ENCODE data around the gene COPA. TPM values are rescaled to one million over a fixed set of nuclear protein-coding genes. Genes with fewer than 3 reads are reported as not detected.

The COPA gene
- total and polyA plus RNA-seq, 2 donors (not counting 3 experiments of a cell fraction or from before 2014, with no cell fraction given): 127 to 185 TPM

- no peaks in the 10 kb centered on the region for H3K9me1 ChIP-seq (replicated peaks; ENCODE audit: control insufficient read depth, extremely low read depth, insufficient read depth, low read length)
- intact Hi-C loops (cut with micrococcal nuclease): no loop called here
- no peak overlapping the region for H2AFZ ChIP-seq (ENCODE audit: low read depth, low read length)
- peaks cover 11% of the 10 kb centered on the region for H3K4me1 ChIP-seq (ENCODE audit: control insufficient read depth, extremely low read depth, insufficient read depth, low read length)
- no peaks in the 10 kb centered on the region for H3K9me3 ChIP-seq (replicated peaks; ENCODE audit: control insufficient read depth, insufficient read depth, low read length)
- ChIA-PET POLR2A (interaction anchor here (0.6 kb wide), 1 partner anchor 28 kb away, joined by 3 read pairs; no protein-coding TSS in a partner anchor), CTCF (interaction anchor here (0.6 to 3.1 kb wide), 7 partner anchors 16 to 157 kb away, joined by 3 to 17 read pairs (median 4); no protein-coding TSS in a partner anchor)
- H3K79me2 ChIP-seq (ENCODE audit: control insufficient read depth, insufficient read depth, low read length): peaks cover 28% of the 10 kb centered on the region
- no TSS peak for BruUV-seq (replicated peaks)
- dilution Hi-C loops (cut with MboI; ENCODE audit: extremely low pct_ligation_motif_present, low sequenced_read_pairs): no loop called here
- no peak for TF ChIP-seq POLR2AphosphoS5 (IDR thresholded peaks at IDR 0.05; ENCODE audit: insufficient read depth, low read depth, low read length)
- no peak for TF ChIP-seq JUN (IDR thresholded peaks at IDR 0.05; ENCODE audit: borderline replicate concordance, insufficient read depth, insufficient read length, low read depth)
- TF ChIP-seq CTCF (IDR thresholded peaks at IDR 0.05; ENCODE audit: extremely low read depth in 1 of 2, insufficient read depth in 1 of 2, low read depth in 1 of 2, low read length in 2 of 2): no peak
- no peak for TF ChIP-seq MAX (IDR thresholded peaks at IDR 0.05; ENCODE audit: insufficient read depth, insufficient read length)
- TF ChIP-seq GATA2 (IDR thresholded peaks at IDR 0.05; ENCODE audit: insufficient read depth, insufficient read length, low read depth, low read length): no peak
- no peak for TF ChIP-seq EZH2 (IDR thresholded peaks at IDR 0.05; ENCODE audit: borderline replicate concordance, low read depth, low read length, severe bottlenecking)
- no peak for TF ChIP-seq FOS (IDR thresholded peaks at IDR 0.05; ENCODE audit: borderline replicate concordance, insufficient read depth, low read length)
- TF ChIP-seq MYC (IDR thresholded peaks at IDR 0.05; ENCODE audit: low read depth, low read length): no peak
- no peak for TF ChIP-seq POLR2A (IDR thresholded peaks at IDR 0.05; ENCODE audit: low read depth, low read length)
- no peak overlapping the region for H3K27ac ChIP-seq (ENCODE audit: insufficient read depth, low read depth, low read length)
- no peak overlapping the region for H3K9ac ChIP-seq (replicated peaks; ENCODE audit: extremely low read depth, insufficient read depth, low read length)
- no peaks in the 10 kb centered on the region for H3K27me3 ChIP-seq (ENCODE audit: control insufficient read depth in 2 of 2, insufficient read depth in 2 of 2, low read length in 2 of 2)
- FAIRE-seq (no peak), DNase-seq (ENCODE audit: low read depth, low spot score) (no peak)
- H3K4me3 ChIP-seq (replicated peaks in 1 of 3; ENCODE audit: insufficient read depth in 1 of 3, low read depth in 1 of 3, low read length in 3 of 3): no peak overlapping the region
- H3K36me3 ChIP-seq (ENCODE audit: control insufficient read depth in 2 of 2, extremely low read depth in 1 of 2, insufficient read depth in 2 of 2, low read length in 2 of 2): peaks cover 0 to 2% of the 10 kb centered on the region in 2 experiments
- H3K4me2 ChIP-seq (ENCODE audit: insufficient read depth, low read length): no peak overlapping the region
- H4K20me1 ChIP-seq (replicated peaks; ENCODE audit: control insufficient read depth, extremely low read depth, insufficient read depth, low read length): no peaks in the 10 kb centered on the region
These were observed 85.5 kb downstream of the COPA start for GRCh38 chr1:160257411-160258015.

Measured in endothelial cell of umbilical vein (primary cell).